OCI-LY3 (cell line): ENCODE results near the gene CACNA1C.

Source experiments
- H2AFZ ChIP-seq: fragments of 200-600, 300-600 bp; shearing (Covaris generic); 2 replicates; pipeline ENCODE4 v1.6.0; 2014; ENCODE audit warnings: antibody characterized with exemption, low read depth, low read length
- H3K27ac ChIP-seq: fragments of 200-600, 300-600 bp; sonication (generic); 2 replicates; pipeline ENCODE4 v1.5.1; 2014; ENCODE audit warnings: mild to moderate bottlenecking, low read length, moderate library complexity, mixed read lengths
- H3K27me3 ChIP-seq: fragments of 200-600, 300-600 bp; sonication (generic); 2 replicates; pipeline ENCODE4 v1.6.1; 2014; ENCODE audit warnings: low read depth, low read length, mixed read lengths
- H3K36me3 ChIP-seq: fragments of 200-600, 300-600 bp; sonication (generic); replicated peaks from 2 replicates; pipeline ENCODE3; 2014; ENCODE audit warnings: low read depth, low read length, mixed read lengths
- H3K4me1 ChIP-seq: fragments of 300-600, 200-600 bp; sonication (generic); 2 replicates; pipeline ENCODE4 v1.6.1; 2014; ENCODE audit warnings: low read length, mixed read lengths
- H3K4me2 ChIP-seq: fragments of 200-600, 300-600 bp; sonication (generic); 2 replicates; pipeline ENCODE4 v1.6.1; 2014; ENCODE audit warnings: low read length, mixed read lengths
- H3K4me3 ChIP-seq: fragments of 300-600, 200-600 bp; sonication (generic); 2 replicates; pipeline ENCODE4 v1.5.1; 2014; ENCODE audit warnings: antibody characterized with exemption, mild to moderate bottlenecking, low read length, moderate library complexity
- H3K79me2 ChIP-seq: fragments of 300-600, 200-600 bp; shearing (Covaris generic); 2 replicates; pipeline ENCODE4 v1.6.1; 2014; ENCODE audit warnings: mild to moderate bottlenecking, low read length, mixed read lengths
- H3K9ac ChIP-seq: fragments of 300-600, 200-600 bp; shearing (Covaris generic); 2 replicates; pipeline ENCODE4 v1.6.0; 2014; ENCODE audit warnings: mild to moderate bottlenecking, low read length, moderate library complexity
- H3K9me3 ChIP-seq: fragments of 200-600, 300-600 bp; shearing (Covaris generic); 2 replicates; pipeline ENCODE4 v1.6.1; 2014; ENCODE audit warnings: low read length, mixed read lengths; ENCODE audit not compliant: insufficient read depth
- H4K20me1 ChIP-seq: fragments of 200-600, 300-600 bp; sonication (generic); 2 replicates; pipeline ENCODE4 v1.6.1; 2016; ENCODE audit warnings: low read length, mixed read lengths; ENCODE audit not compliant: insufficient read depth
- CTCF ChIP-seq: fragments of 200-600, 300-600 bp; sonication (generic); IDR thresholded peaks from 2 replicates; pipeline ENCODE4 v1.5.1; 2014; ENCODE audit warnings: antibody characterized with exemption, low read length, low read depth
- EZH2phosphoT487 ChIP-seq: fragments of 200-600 bp; shearing (Covaris generic); IDR thresholded peaks from 2 replicates; pipeline ENCODE4 v1.6.1; 2018; ENCODE audit warnings: antibody characterized with exemption, mixed run types, low read depth

CACNA1C gene

GRCh38 chr12:2336409-2336829, 283.6 kb downstream of the CACNA1C start:
- Histone ChIP-seq H4K20me1 (no peaks in the 10 kb centered on the region), H3K27ac (no peak overlapping the region), H3K9ac (no peak overlapping the region), H3K79me2 (no peaks in the 10 kb centered on the region), H3K4me3 (no peak overlapping the region), H3K9me3 (no peaks in the 10 kb centered on the region), H3K4me1 (no peaks in the 10 kb centered on the region), H2AFZ (no peak overlapping the region), H3K4me2 (no peak overlapping the region), H3K36me3 (no peaks in the 10 kb centered on the region), H3K27me3 (peaks cover 16% of the 10 kb centered on the region; the same call in 1 of the 2 replicates)
- TF ChIP-seq EZH2phosphoT487 (no peak), CTCF (no peak)

- H3K36me3 ChIP-seq: no peaks in the 10 kb centered on the region
- no peak overlapping the region for H3K9ac ChIP-seq
- H4K20me1 ChIP-seq: no peaks in the 10 kb centered on the region
- no peak overlapping the region for H3K4me2 ChIP-seq
- TF ChIP-seq CTCF (no peak), EZH2phosphoT487 (no peak)
- H2AFZ ChIP-seq: no peak overlapping the region
- no peaks in the 10 kb centered on the region for H3K79me2 ChIP-seq
- peaks cover 16% of the 10 kb centered on the region; the same call in 1 of the 2 replicates for H3K27me3 ChIP-seq
- no peak overlapping the region for H3K27ac ChIP-seq
- no peaks in the 10 kb centered on the region for H3K4me1 ChIP-seq
- H3K9me3 ChIP-seq: no peaks in the 10 kb centered on the region
- no peak overlapping the region for H3K4me3 ChIP-seq
These were observed 284.5 kb downstream of the CACNA1C start for GRCh38 chr12:2337031-2338010.

GRCh38 chr12:2338381-2338780, 285.6 kb downstream of the CACNA1C start:
- no peak overlapping the region for H3K4me3 ChIP-seq
- H3K9ac ChIP-seq: no peak overlapping the region
- H3K27me3 ChIP-seq: peaks cover 25% of the 10 kb centered on the region
- H3K27ac ChIP-seq: no peak overlapping the region
- H3K9me3 ChIP-seq: no peaks in the 10 kb centered on the region
- H3K4me1 ChIP-seq: no peaks in the 10 kb centered on the region
- H4K20me1 ChIP-seq: no peaks in the 10 kb centered on the region
- H3K79me2 ChIP-seq: no peaks in the 10 kb centered on the region
- no peak overlapping the region for H3K4me2 ChIP-seq
- TF ChIP-seq CTCF (no peak), EZH2phosphoT487 (no peak)
- no peak overlapping the region for H2AFZ ChIP-seq
- H3K36me3 ChIP-seq: no peaks in the 10 kb centered on the region

- H3K4me1 ChIP-seq: no peaks in the 10 kb centered on the region
- TF ChIP-seq CTCF (no peak), EZH2phosphoT487 (no peak)
- H3K36me3 ChIP-seq: no peaks in the 10 kb centered on the region
- H2AFZ ChIP-seq: no peak overlapping the region
- H4K20me1 ChIP-seq: no peaks in the 10 kb centered on the region
- no peaks in the 10 kb centered on the region for H3K9me3 ChIP-seq
- no peaks in the 10 kb centered on the region for H3K79me2 ChIP-seq
- no peak overlapping the region for H3K9ac ChIP-seq
- no peak overlapping the region for H3K4me2 ChIP-seq
- no peak overlapping the region for H3K27ac ChIP-seq
- H3K27me3 ChIP-seq: peaks cover 32% of the 10 kb centered on the region
- no peak overlapping the region for H3K4me3 ChIP-seq
These were observed 286.2 kb downstream of the CACNA1C start for GRCh38 chr12:2338991-2339431.
